ENCODE data around the gene C10orf62.

C10orf62 gene

GRCh38 chr10:97587183-97587582 is 2.3 kb upstream of the C10orf62 start:
- no peak for DNase-seq

- no peak for DNase-seq
These were observed 694 bp downstream of the C10orf62 start for GRCh38 chr10:97590082-97590747.

- no peak for DNase-seq
These were observed 1.4 kb downstream of the C10orf62 start for GRCh38 chr10:97590748-97591495.

- DNase-seq = no peak
These were observed 3.9 kb downstream of the C10orf62 start for GRCh38 chr10:97593421-97593820.

GRCh38 chr10:97596101-97597082 is 6.9 kb downstream of the C10orf62 start:
- DNase-seq = no peak

- no peak for DNase-seq
These were observed 8.3 kb downstream of the C10orf62 start for GRCh38 chr10:97597778-97598177.

GRCh38 chr10:97598407-97599271 is 9.1 kb downstream of the C10orf62 start:
- DNase-seq = no peak

- DNase-seq = no peak
These were observed 9.7 kb downstream of the C10orf62 start for GRCh38 chr10:97599272-97599619.

GRCh38 chr10:97600616-97601015 is 11.1 kb downstream of the C10orf62 start:
- DNase-seq = no peak

- DNase-seq = no peak
These were observed 12.0 kb downstream of the C10orf62 start for GRCh38 chr10:97601268-97602215.

GRCh38 chr10:97607095-97607636 is 17.6 kb downstream of the C10orf62 start:
- no peak for DNase-seq

GRCh38 chr10:97608991-97609561 is 19.6 kb downstream of the C10orf62 start:
- no peak for DNase-seq

GRCh38 chr10:97611473-97611872 is 22.0 kb downstream of the C10orf62 start:
- DNase-seq = no peak

GRCh38 chr10:97612386-97612785 is 22.9 kb downstream of the C10orf62 start:
- DNase-seq = no peak

- DNase-seq = no peak
These were observed 28.8 kb downstream of the C10orf62 start for GRCh38 chr10:97618285-97618684.

GRCh38 chr10:97618733-97619132 is 29.2 kb downstream of the C10orf62 start:
- DNase-seq = no peak

- no peak for DNase-seq
These were observed 33.8 kb downstream of the C10orf62 start for GRCh38 chr10:97623277-97623676.

- no peak for DNase-seq
These were observed 38.2 kb downstream of the C10orf62 start for GRCh38 chr10:97627731-97628130.

- no peak for DNase-seq
These were observed 38.7 kb downstream of the C10orf62 start for GRCh38 chr10:97628228-97628627.

- DNase-seq = no peak
These were observed 39.8 kb downstream of the C10orf62 start for GRCh38 chr10:97629289-97629688.

- no peak for DNase-seq
These were observed 41.6 kb downstream of the C10orf62 start for GRCh38 chr10:97631098-97631497.

Measured in DMS79 (cell line).